Activated CD4-positive, CD25-positive, alpha-beta regulatory T cell (primary cell): ENCODE data around the gene ADAMTSL5.
"Not testable (repeated sequence)": the region's sequence is repeated elsewhere in the genome, so short reads cannot be mapped to it uniquely, and the experiment has no call there.

Experiments
- DNase-seq, 4 experiments: peaks; one replicate each; lab custom pipeline; 2025; lab: John Stamatoyannopoulos, UW

Gene ADAMTSL5

GRCh38 chr19:1513499-1514294 is 878 bp upstream of the ADAMTSL5 start:
- DNase-seq, result peak; percentile 56 to 69 (median 56)

GRCh38 chr19:1511318-1512317 is 1.2 kb downstream of the ADAMTSL5 start:
- DNase-seq, result no peak

- DNase-seq, result no peak
Measured at GRCh38 chr19:1510807-1511206, 2.0 kb downstream of the ADAMTSL5 start.

- DNase-seq, result no peak
Measured at GRCh38 chr19:1510442-1510806, 2.4 kb downstream of the ADAMTSL5 start.

GRCh38 chr19:1509602-1510441 is 3.0 kb downstream of the ADAMTSL5 start:
- no peak for DNase-seq

- no peak for DNase-seq
Measured at GRCh38 chr19:1508507-1508856, 4.3 kb downstream of the ADAMTSL5 start.

- DNase-seq, result peak; percentile 71 to 83 (median 78)
Measured at GRCh38 chr19:1507763-1508506, 4.9 kb downstream of the ADAMTSL5 start.

GRCh38 chr19:1507192-1507660 is 5.6 kb downstream of the ADAMTSL5 start:
- DNase-seq, result no peak

- no peak for DNase-seq
Measured at GRCh38 chr19:1505991-1506881, 6.6 kb downstream of the ADAMTSL5 start.

- DNase-seq, result no peak
Measured at GRCh38 chr19:1505012-1505411, 7.8 kb downstream of the ADAMTSL5 start.

- DNase-seq, result no peak
Measured at GRCh38 chr19:1503925-1504773, 8.7 kb downstream of the ADAMTSL5 start.

- DNase-seq, result peak; percentile 23 to 55 (median 44)
Measured at GRCh38 chr19:1503089-1503924, 9.5 kb downstream of the ADAMTSL5 start.

GRCh38 chr19:1502433-1503088 is 10.3 kb downstream of the ADAMTSL5 start:
- no peak for DNase-seq

- DNase-seq, result no peak
Measured at GRCh38 chr19:1501200-1501595, 11.6 kb downstream of the ADAMTSL5 start.

GRCh38 chr19:1499231-1499630 is 13.6 kb downstream of the ADAMTSL5 start:
- DNase-seq, result not testable (repeated sequence)

- DNase-seq, result no peak
Measured at GRCh38 chr19:1497578-1498235, 15.1 kb downstream of the ADAMTSL5 start.
